Stimulated activated naive CD8-positive, alpha-beta T cell treated with anti-CD3 and anti-CD28 coated beads, Interleukin-15, Interleukin-2, amounts not matched to agents 100 ng/mL and 50 ng/mL, for 24 hours (primary cell): ENCODE data around the gene JUNB.
A peak's percentile ranks its signal among the peaks of the same experiment; 100 is the strongest.

Source experiments
- H3K27ac Mint-ChIP-seq: one replicate; pipeline ENCODE4 v1.8.0; 2021; ENCODE audit warnings: mild to moderate bottlenecking, mixed read lengths
- H3K27me3 Mint-ChIP-seq: one replicate; pipeline ENCODE4 v1.8.0; 2021; ENCODE audit warnings: mixed read lengths
- H3K36me3 Mint-ChIP-seq: one replicate; pipeline ENCODE4 v1.8.0; 2021; ENCODE audit warnings: low read depth, mixed read lengths
- H3K4me1 Mint-ChIP-seq: one replicate; pipeline ENCODE4 v1.8.0; 2021; ENCODE audit warnings: low read depth, mixed read lengths
- H3K4me3 Mint-ChIP-seq: one replicate; pipeline ENCODE4 v1.8.0; 2021; ENCODE audit warnings: mild to moderate bottlenecking, mixed read lengths
- H3K9me3 Mint-ChIP-seq: one replicate; pipeline ENCODE4 v1.8.0; 2021; ENCODE audit warnings: mixed read lengths

The JUNB gene

DNA sequence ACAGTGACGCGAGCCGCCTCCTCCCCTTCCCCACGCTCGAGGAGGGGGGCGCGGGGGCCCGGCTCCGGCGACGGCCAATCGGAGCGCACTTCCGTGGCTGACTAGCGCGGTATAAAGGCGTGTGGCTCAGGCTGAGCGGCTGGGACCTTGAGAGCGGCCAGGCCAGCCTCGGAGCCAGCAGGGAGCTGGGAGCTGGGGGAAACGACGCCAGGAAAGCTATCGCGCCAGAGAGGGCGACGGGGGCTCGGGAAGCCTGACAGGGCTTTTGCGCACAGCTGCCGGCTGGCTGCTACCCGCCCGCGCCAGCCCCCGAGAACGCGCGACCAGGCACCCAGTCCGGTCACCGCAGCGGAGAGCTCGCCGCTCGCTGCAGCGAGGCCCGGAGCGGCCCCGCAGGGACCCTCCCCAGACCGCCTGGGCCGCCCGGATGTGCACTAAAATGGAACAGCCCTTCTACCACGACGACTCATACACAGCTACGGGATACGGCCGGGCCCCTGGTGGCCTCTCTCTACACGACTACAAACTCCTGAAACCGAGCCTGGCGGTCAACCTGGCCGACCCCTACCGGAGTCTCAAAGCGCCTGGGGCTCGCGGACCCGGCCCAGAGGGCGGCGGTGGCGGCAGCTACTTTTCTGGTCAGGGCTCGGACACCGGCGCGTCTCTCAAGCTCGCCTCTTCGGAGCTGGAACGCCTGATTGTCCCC is at the start of gene JUNB:
TSS of gene JUNB (plus strand) at position 142 of the 706 bp plus-strand sequence. CDS start at position 428, 286 bp downstream.
- Mint-ChIP-seq H3K4me1 (peaks cover 62% of the 10 kb centered on the region), H3K27me3 (no peaks in the 10 kb centered on the region), H3K4me3 (peak within 1 kb of the TSS; percentile 96), H3K27ac (peak within 1 kb of the TSS; percentile 98), H3K36me3 (peaks cover 6% of the 10 kb centered on the region), H3K9me3 (no peaks in the 10 kb centered on the region)

GRCh38 chr19:12745166-12745897 is 46.0 kb upstream of the JUNB start:
- Mint-ChIP-seq H3K4me3 (no peak overlapping the region), H3K36me3 (peaks cover 54% of the 10 kb centered on the region), H3K4me1 (no peaks in the 10 kb centered on the region), H3K9me3 (no peaks in the 10 kb centered on the region), H3K27me3 (peaks cover 5% of the 10 kb centered on the region), H3K27ac (no peak overlapping the region)

- H3K4me1 Mint-ChIP-seq, result no peaks in the 10 kb centered on the region
- no peak overlapping the region for H3K27ac Mint-ChIP-seq
- no peak overlapping the region for H3K4me3 Mint-ChIP-seq
- peaks cover 41% of the 10 kb centered on the region for H3K36me3 Mint-ChIP-seq
- peaks cover 19% of the 10 kb centered on the region for H3K27me3 Mint-ChIP-seq
- no peaks in the 10 kb centered on the region for H3K9me3 Mint-ChIP-seq
These were observed 42.8 kb upstream of the JUNB start for GRCh38 chr19:12748489-12748888.

DNA sequence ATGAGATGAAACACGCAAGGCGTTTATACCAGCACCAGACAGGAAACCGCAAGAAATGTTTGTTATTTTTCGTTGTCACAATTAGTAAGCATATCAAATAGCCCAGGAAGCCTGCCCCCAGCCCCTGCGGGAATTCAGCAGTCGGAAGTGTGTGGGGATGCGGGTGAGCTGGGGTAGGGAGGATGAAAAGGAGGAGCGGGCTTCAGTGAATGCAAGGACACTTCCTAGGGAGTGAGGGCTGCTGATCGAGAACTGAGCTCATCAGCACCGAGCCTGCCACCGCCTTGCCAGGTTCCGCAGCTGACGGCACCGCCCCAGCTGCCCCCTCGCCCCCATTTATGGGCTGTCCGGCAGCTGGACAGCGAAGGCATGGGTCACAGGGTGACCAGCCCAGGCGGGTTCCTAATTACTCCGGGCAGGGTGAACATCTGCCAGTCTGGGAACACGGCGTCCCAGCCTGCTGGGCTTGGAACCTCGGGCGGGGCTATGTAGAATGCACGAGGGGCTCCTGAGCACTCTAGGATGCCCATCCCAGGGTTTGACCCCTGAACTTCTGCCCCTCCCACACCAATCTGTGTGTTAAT is 41.3 kb upstream of the JUNB start:
- Mint-ChIP-seq H3K4me3 (no peak overlapping the region), H3K4me1 (no peaks in the 10 kb centered on the region), H3K36me3 (peaks cover 31% of the 10 kb centered on the region), H3K9me3 (no peaks in the 10 kb centered on the region), H3K27me3 (peaks cover 21% of the 10 kb centered on the region), H3K27ac (no peak overlapping the region)

DNA sequence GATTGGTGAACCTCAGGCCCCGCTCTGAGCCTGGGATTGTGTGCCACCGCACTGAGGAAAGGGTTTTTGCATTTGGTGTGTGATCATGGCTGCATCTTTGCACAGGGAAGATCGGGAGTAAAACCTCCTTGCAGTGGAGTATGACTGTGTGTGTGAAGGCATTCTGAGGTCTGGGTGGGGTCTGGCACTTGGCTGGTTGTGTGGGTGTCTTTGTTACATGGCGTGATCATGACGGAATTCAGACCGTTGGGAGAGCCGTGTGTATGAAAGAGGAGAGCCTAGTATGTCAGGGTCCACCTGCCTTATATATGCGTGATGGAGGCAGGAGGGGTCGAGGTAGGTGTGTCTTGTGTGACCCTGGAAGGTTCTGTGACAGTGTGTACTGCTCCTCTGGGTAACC is 40.4 kb upstream of the JUNB start:
- Mint-ChIP-seq H3K27me3 (peaks cover 26% of the 10 kb centered on the region), H3K9me3 (no peaks in the 10 kb centered on the region), H3K27ac (no peak overlapping the region), H3K36me3 (peaks cover 24% of the 10 kb centered on the region), H3K4me3 (no peak overlapping the region), H3K4me1 (no peaks in the 10 kb centered on the region)

GRCh38 chr19:12751635-12752034 is 39.7 kb upstream of the JUNB start, which contains the start of gene BEST2:
BEST2 (plus strand) TSS chr19:12751791; CDS start chr19:12752593, 802 bp downstream.
- Mint-ChIP-seq H3K27ac (no peak within 1 kb of the TSS), H3K27me3 (peaks cover 31% of the 10 kb centered on the region), H3K4me3 (no peak within 1 kb of the TSS), H3K9me3 (no peaks in the 10 kb centered on the region), H3K36me3 (peaks cover 18% of the 10 kb centered on the region), H3K4me1 (no peaks in the 10 kb centered on the region)

- H3K36me3 Mint-ChIP-seq, result peaks cover 12% of the 10 kb centered on the region
- peaks cover 31% of the 10 kb centered on the region for H3K27me3 Mint-ChIP-seq
- no peaks in the 10 kb centered on the region for H3K4me1 Mint-ChIP-seq
- no peak overlapping the region for H3K4me3 Mint-ChIP-seq
- H3K27ac Mint-ChIP-seq, result no peak overlapping the region
- H3K9me3 Mint-ChIP-seq, result no peaks in the 10 kb centered on the region
These were observed 39.1 kb upstream of the JUNB start for GRCh38 chr19:12752056-12752781.

- Mint-ChIP-seq H3K9me3 (no peaks in the 10 kb centered on the region), H3K27me3 (peaks cover 34% of the 10 kb centered on the region), H3K4me3 (no peak overlapping the region), H3K36me3 (no peaks in the 10 kb centered on the region), H3K4me1 (peaks cover 3% of the 10 kb centered on the region), H3K27ac (no peak overlapping the region)
These were observed 36.7 kb upstream of the JUNB start for GRCh38 chr19:12754465-12755196.

GRCh38 chr19:12756150-12756883 is 35.0 kb upstream of the JUNB start:
- no peaks in the 10 kb centered on the region for H3K9me3 Mint-ChIP-seq

GRCh38 chr19:12757544-12758274 is 33.6 kb upstream of the JUNB start:
- no peaks in the 10 kb centered on the region for H3K9me3 Mint-ChIP-seq
- H3K36me3 Mint-ChIP-seq, result no peaks in the 10 kb centered on the region
- H3K4me1 Mint-ChIP-seq, result peaks cover 6% of the 10 kb centered on the region
- H3K27ac Mint-ChIP-seq, result no peak overlapping the region
- peaks cover 19% of the 10 kb centered on the region for H3K27me3 Mint-ChIP-seq
- H3K4me3 Mint-ChIP-seq, result peak overlapping the region; percentile 48

More at GRCh38 chr19:12756150-12756883, 35.0 kb upstream of the JUNB start:
- Mint-ChIP-seq H3K4me3 (no peak overlapping the region), H3K27me3 (peaks cover 23% of the 10 kb centered on the region), H3K36me3 (no peaks in the 10 kb centered on the region), H3K4me1 (peaks cover 6% of the 10 kb centered on the region), H3K27ac (no peak overlapping the region)

- H3K4me3 Mint-ChIP-seq, result no peak overlapping the region
- H3K36me3 Mint-ChIP-seq, result no peaks in the 10 kb centered on the region
- peaks cover 14% of the 10 kb centered on the region for H3K27me3 Mint-ChIP-seq
- peaks cover 6% of the 10 kb centered on the region for H3K4me1 Mint-ChIP-seq
- no peaks in the 10 kb centered on the region for H3K9me3 Mint-ChIP-seq
- H3K27ac Mint-ChIP-seq, result no peak overlapping the region
These were observed 31.6 kb upstream of the JUNB start for GRCh38 chr19:12759686-12760085.

GRCh38 chr19:12763100-12763499 is 28.2 kb upstream of the JUNB start:
- H3K9me3 Mint-ChIP-seq, result no peaks in the 10 kb centered on the region
- peaks cover 4% of the 10 kb centered on the region for H3K27me3 Mint-ChIP-seq
- H3K4me3 Mint-ChIP-seq, result no peak overlapping the region
- no peaks in the 10 kb centered on the region for H3K36me3 Mint-ChIP-seq
- peaks cover 4% of the 10 kb centered on the region for H3K4me1 Mint-ChIP-seq
- no peak overlapping the region for H3K27ac Mint-ChIP-seq

DNA sequence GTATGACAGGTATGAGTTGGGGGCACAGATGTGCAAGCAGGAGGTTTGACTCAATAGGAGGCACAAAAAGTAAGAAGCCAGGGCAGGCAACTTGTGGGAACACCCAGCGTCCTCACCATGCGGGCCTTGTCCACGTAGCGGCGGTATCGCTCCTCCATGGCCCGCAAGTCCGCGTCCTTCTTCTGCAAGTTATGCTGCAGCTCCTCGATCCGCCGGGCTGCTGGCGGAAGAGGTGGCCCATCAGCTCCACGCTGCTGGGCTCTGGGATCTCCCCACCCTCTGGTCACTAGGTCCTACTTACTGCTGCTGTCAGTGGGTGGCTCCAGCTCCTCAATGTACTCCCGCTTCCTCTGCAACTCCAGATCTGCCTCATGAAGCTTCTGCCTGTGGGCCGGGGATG is 26.6 kb upstream of the JUNB start:
- Mint-ChIP-seq H3K9me3 (no peaks in the 10 kb centered on the region), H3K36me3 (no peaks in the 10 kb centered on the region), H3K4me1 (peaks cover 4% of the 10 kb centered on the region), H3K4me3 (no peak overlapping the region), H3K27ac (no peak overlapping the region), H3K27me3 (no peaks in the 10 kb centered on the region)
